ENCODE data around the gene MNT. TPM values are rescaled to one million over a fixed set of nuclear protein-coding genes. Genes with fewer than 3 reads are reported as not detected.
A peak's percentile ranks its signal among the peaks of the same experiment; 100 is the strongest.

Gene MNT
- total and polyA plus RNA-seq, 2 of the 8 experiments (the other 6 are each of a cell fraction or from before 2014, with no cell fraction given), result 5.0 to 17.3 TPM

GRCh38 chr17:2399572-2400473 is 1.0 kb downstream of the MNT start (continued):
- no peak for TF ChIP-seq CHD7 (IDR thresholded peaks at IDR 0.05; ENCODE audit: insufficient replicate concordance, low read length)
- no peak for TF ChIP-seq CHD1 (IDR thresholded peaks at IDR 0.05; ENCODE audit: low read depth, low read length)
- peak; percentile 92 for TF ChIP-seq MAX (IDR thresholded peaks at IDR 0.05)
- TF ChIP-seq EGR1 (IDR thresholded peaks at IDR 0.05; ENCODE audit: borderline replicate concordance, low read depth, low read length), result peak; percentile 23; the same call in 1 of the 2 replicates
- no peak for TF ChIP-seq RAD21 (IDR thresholded peaks at IDR 0.05 in 1 of 2, conservative IDR thresholded peaks at IDR 0.05 in 1 of 2; ENCODE audit: low read depth in 2 of 2, low read length in 2 of 2)
- no peak for TF ChIP-seq ATF3 (IDR thresholded peaks at IDR 0.05; ENCODE audit: insufficient read depth, low read depth, low read length)
- peak; percentile 48; the same call in 1 of the 2 replicates for TF ChIP-seq CEBPB (IDR thresholded peaks at IDR 0.05; ENCODE audit: low read depth, low read length)
- peak in 1 of 2 experiments; percentile 83; a peak in 3 of 4 replicates for TF ChIP-seq SIN3A (conservative IDR thresholded peaks at IDR 0.05 in 1 of 2, IDR thresholded peaks at IDR 0.05 in 1 of 2; ENCODE audit: low read depth in 1 of 2, low read length in 2 of 2)
